Neural progenitor cell (in vitro differentiated cells): Measurements from ENCODE around the gene HOXD11. TPM values are rescaled to one million over a fixed set of nuclear protein-coding genes. Genes with fewer than 3 reads are reported as not detected.

Experiments
- DNase-seq: peaks from one replicate; pipeline ENCODE4 v3.0.0-alpha.2; 2016; ENCODE audit warnings: low spot score
- H2AFZ ChIP-seq: fragments of 200-600 bp; sonication (generic); replicated peaks from 2 replicates; pipeline ENCODE4 v1.6.1; 2016; ENCODE audit warnings: antibody characterized with exemption
- H3F3A ChIP-seq: fragments of 200-600 bp; sonication (generic); 2 replicates; pipeline ENCODE4 v1.6.1; 2016; ENCODE audit warnings: antibody characterized with exemption, low read depth
- H3K27ac ChIP-seq: fragments of 200-600 bp; sonication (generic); 2 replicates; pipeline ENCODE4 v1.5.1; 2016; ENCODE audit warnings: mild to moderate bottlenecking
- H3K27me3 ChIP-seq: fragments of 200-600 bp; sonication (generic); 2 replicates; pipeline ENCODE4 v1.6.1; 2016; ENCODE audit warnings: mild to moderate bottlenecking, moderate library complexity
- H3K36me3 ChIP-seq: fragments of 200-600 bp; sonication (generic); 2 replicates; pipeline ENCODE4 v1.5.1; 2016
- H3K4me1 ChIP-seq: fragments of 200-600 bp; sonication (generic); 2 replicates; pipeline ENCODE4 v1.6.1; 2016; ENCODE audit warnings: mixed run types
- H3K4me2 ChIP-seq: fragments of 200-600 bp; sonication (generic); 2 replicates; pipeline ENCODE4 v1.6.1; 2016
- H3K4me3 ChIP-seq: fragments of 200-600 bp; sonication (generic); 2 replicates; pipeline ENCODE4 v1.5.1; 2016
- H3K79me2 ChIP-seq: fragments of 200-600 bp; sonication (generic); 2 replicates; pipeline ENCODE4 v1.6.1; 2016; ENCODE audit warnings: low read depth
- H3K9ac ChIP-seq: fragments of 200-600 bp; sonication (generic); 2 replicates; pipeline ENCODE4 v1.6.1; 2016
- H3K9me3 ChIP-seq: fragments of 200-600 bp; sonication (generic); 2 replicates; pipeline ENCODE4 v1.5.1; 2016; ENCODE audit warnings: low read depth
- H4K20me1 ChIP-seq: fragments of 200-600 bp; sonication (generic); 2 replicates; pipeline ENCODE4 v1.6.1; 2016; ENCODE audit warnings: low read depth
- H3K27ac Mint-ChIP-seq: 3 replicates; pipeline ENCODE4 v1.8.0; 2021; ENCODE audit warnings: mixed read lengths
- H3K27me3 Mint-ChIP-seq: 2 replicates; pipeline ENCODE4 v1.8.0; 2022; ENCODE audit warnings: low read depth, mild to moderate bottlenecking, inconsistent platforms, moderate library complexity, mixed read lengths; ENCODE audit not compliant: insufficient read depth
- H3K36me3 Mint-ChIP-seq: 3 replicates; pipeline ENCODE4 v1.8.0; 2021; ENCODE audit warnings: mixed read lengths
- H3K4me1 Mint-ChIP-seq: 3 replicates; pipeline ENCODE4 v1.8.0; 2021; ENCODE audit warnings: mixed read lengths
- H3K4me3 Mint-ChIP-seq: 3 replicates; pipeline ENCODE4 v1.8.0; 2021; ENCODE audit warnings: mild to moderate bottlenecking, moderate library complexity, mixed read lengths
- H3K9me3 Mint-ChIP-seq: 3 replicates; pipeline ENCODE4 v1.8.0; 2020; ENCODE audit warnings: mixed read lengths
- EZH2 ChIP-seq: fragments of 200-600 bp; sonication (generic); IDR thresholded peaks from 2 replicates; pipeline ENCODE4 v1.6.1; 2017; ENCODE audit warnings: antibody characterized with exemption, mild to moderate bottlenecking, moderate library complexity
- EZH2phosphoT487 ChIP-seq: fragments of 200-600 bp; sonication (generic); IDR thresholded peaks from 2 replicates; pipeline ENCODE4 v1.6.1; 2017; ENCODE audit warnings: antibody characterized with exemption
- total RNA-seq: library from RNA; depleted of rRNA; stranded (reverse); fragments of >200 nt; gene quantifications from 2 replicates; pipeline ENCODE4 v1.2.3, GENCODE V29; 2015; ENCODE audit warnings: low replicate concordance
- TF ChIP-seq, protein P1 (sequence below): fragments of 200-600 bp; sonication (generic); IDR thresholded peaks from 2 replicates; pipeline ENCODE4 v1.5.1; 2017; ENCODE audit warnings: antibody characterized with exemption, mild to moderate bottlenecking

HOXD11 gene
- total RNA-seq, 1 donor from 2014 or later, result not detected

DNA sequence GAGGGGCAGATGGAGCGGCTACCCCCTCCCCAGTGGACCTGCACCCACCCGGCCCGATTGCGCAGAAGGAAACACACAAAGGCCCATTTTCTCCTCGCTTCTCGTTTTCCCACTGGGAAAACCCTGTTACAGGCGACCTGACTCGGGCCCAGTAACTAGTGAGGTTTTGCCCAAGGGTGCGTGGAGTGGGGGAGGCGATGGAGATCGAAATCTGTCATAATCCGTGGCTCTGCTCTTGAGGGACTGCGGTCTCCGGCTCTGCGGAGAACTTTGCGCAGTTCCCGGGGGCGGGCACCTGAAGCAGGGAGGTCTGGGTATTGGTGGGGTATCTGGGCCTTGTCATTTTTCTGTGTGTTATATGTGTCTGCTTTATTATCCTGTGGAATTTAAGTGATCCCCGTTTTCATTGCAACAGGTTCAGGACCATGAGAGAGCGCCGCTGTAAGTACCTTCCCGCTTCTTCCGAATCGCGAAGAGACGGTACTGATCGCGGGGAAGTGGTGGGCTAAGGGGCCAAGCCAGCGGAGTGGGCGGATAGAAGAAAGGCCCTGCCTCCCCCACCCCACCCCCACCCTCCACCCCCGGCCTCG is 40.2 kb downstream of the HOXD11 start:
- Histone ChIP-seq H3F3A (no peaks in the 10 kb centered on the region), H2AFZ (no peak overlapping the region), H3K4me3 (no peak overlapping the region), H3K4me2 (no peak overlapping the region), H3K27ac (no peak overlapping the region), H3K79me2 (no peaks in the 10 kb centered on the region), H3K9ac (no peak overlapping the region), H4K20me1 (peaks cover 60% of the 10 kb centered on the region), H3K27me3 (peaks cover 100% of the 10 kb centered on the region), H3K9me3 (no peaks in the 10 kb centered on the region), H3K4me1 (no peaks in the 10 kb centered on the region), H3K36me3 (no peaks in the 10 kb centered on the region)
- H3K27me3 Mint-ChIP-seq, result peaks cover 86% of the 10 kb centered on the region
- peaks cover 5% of the 10 kb centered on the region for H3K9me3 Mint-ChIP-seq
- no peak overlapping the region for H3K27ac Mint-ChIP-seq
- TF ChIP-seq EZH2phosphoT487 (no peak), EZH2 (peak; percentile 85)
- H3K36me3 Mint-ChIP-seq, result no peaks in the 10 kb centered on the region
- DNase-seq, result no peak
- no peak overlapping the region for H3K4me3 Mint-ChIP-seq
- no peaks in the 10 kb centered on the region for H3K4me1 Mint-ChIP-seq

DNA sequence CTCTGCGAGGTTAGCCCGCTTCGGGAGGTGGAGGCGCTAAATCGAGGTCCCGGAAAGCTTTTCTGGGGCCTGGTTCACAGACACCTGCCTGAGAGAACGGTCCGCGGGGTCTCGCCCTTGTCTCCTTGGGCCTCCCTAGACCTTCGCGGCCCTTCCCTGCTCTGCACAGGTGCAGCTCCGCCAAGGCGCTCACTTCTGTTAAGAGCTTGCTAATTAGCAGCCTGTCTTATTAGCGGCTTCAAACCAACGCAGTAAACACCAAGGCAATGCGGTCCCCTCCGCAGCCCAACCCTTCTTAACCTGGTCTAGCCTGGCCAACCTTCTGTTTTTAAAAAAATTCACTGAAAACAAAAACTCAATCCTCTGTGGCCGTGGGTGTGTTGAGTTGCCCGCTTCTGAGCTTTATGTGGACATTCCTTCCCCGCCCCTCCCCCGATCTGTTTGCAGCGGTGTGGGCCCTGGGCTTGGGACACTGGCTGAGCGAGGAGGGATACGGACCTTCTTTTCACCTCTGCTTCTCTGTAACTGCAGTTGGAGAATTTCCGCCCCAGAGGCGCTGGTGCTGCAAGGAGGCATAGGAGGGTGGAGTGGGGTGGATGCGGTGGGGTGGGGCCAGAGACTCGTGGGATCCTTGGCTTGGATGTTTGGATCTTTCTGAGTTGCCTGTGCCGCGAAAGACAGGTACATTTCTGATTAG is 40.9 kb downstream of the HOXD11 start:
- no peak overlapping the region for H3K27ac Mint-ChIP-seq
- DNase-seq, result no peak
- H3K27ac ChIP-seq, result no peak overlapping the region

DNA sequence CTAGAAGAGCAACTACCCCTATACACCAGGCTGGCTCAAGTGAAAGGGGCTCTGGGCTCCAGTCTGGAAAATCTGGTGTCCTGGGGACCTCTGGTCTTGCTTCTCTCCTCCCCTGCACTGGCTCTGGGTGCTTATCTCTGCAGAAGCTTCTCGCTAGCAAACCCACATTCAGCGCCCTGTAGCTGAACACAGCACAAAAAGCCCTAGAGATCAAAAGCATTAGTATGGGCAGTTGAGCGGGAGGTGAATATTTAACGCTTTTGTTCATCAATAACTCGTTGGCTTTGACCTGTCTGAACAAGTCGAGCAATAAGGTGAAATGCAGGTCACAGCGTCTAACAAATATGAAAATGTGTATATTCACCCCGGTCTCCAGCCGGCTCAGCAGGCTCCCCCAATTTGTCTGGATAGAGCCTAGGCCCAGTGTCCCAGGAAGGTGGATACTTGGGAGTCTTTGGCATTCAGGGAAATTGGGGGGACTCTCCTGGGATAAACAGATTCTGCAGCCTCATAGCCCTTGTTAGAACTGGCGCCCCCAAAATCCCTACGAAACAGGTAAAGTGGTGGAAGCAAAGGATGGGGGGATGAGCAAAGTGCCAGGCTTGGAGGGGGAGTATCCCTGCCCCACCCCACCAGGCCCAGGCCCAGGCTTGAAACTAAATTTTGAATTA is 41.8 kb downstream of the HOXD11 start:
- H2AFZ ChIP-seq, result no peak overlapping the region
- Mint-ChIP-seq H3K4me3 (no peak overlapping the region), H3K4me1 (no peaks in the 10 kb centered on the region), H3K27me3 (peaks cover 94% of the 10 kb centered on the region), H3K27ac (no peak overlapping the region), H3K36me3 (no peaks in the 10 kb centered on the region), H3K9me3 (peaks cover 5% of the 10 kb centered on the region)
- H3K79me2 ChIP-seq, result no peaks in the 10 kb centered on the region
- H3F3A ChIP-seq, result no peaks in the 10 kb centered on the region
- H3K36me3 ChIP-seq, result no peaks in the 10 kb centered on the region
- H4K20me1 ChIP-seq, result peaks cover 75% of the 10 kb centered on the region
- no peaks in the 10 kb centered on the region for H3K9me3 ChIP-seq
- H3K9ac ChIP-seq, result no peak overlapping the region
- DNase-seq, result no peak
- H3K27ac ChIP-seq, result no peak overlapping the region
- no peak overlapping the region for H3K4me2 ChIP-seq
- H3K27me3 ChIP-seq, result peaks cover 100% of the 10 kb centered on the region
- H3K4me3 ChIP-seq, result no peak overlapping the region
- TF ChIP-seq, protein P1, sequence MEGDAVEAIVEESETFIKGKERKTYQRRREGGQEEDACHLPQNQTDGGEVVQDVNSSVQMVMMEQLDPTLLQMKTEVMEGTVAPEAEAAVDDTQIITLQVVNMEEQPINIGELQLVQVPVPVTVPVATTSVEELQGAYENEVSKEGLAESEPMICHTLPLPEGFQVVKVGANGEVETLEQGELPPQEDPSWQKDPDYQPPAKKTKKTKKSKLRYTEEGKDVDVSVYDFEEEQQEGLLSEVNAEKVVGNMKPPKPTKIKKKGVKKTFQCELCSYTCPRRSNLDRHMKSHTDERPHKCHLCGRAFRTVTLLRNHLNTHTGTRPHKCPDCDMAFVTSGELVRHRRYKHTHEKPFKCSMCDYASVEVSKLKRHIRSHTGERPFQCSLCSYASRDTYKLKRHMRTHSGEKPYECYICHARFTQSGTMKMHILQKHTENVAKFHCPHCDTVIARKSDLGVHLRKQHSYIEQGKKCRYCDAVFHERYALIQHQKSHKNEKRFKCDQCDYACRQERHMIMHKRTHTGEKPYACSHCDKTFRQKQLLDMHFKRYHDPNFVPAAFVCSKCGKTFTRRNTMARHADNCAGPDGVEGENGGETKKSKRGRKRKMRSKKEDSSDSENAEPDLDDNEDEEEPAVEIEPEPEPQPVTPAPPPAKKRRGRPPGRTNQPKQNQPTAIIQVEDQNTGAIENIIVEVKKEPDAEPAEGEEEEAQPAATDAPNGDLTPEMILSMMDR, result no peak
- TF ChIP-seq EZH2 (no peak), EZH2phosphoT487 (no peak)
- no peaks in the 10 kb centered on the region for H3K4me1 ChIP-seq

More for the DNA sequence above, 40.9 kb downstream of the HOXD11 start:
- H3K4me3 Mint-ChIP-seq, result no peak overlapping the region
- H2AFZ ChIP-seq, result no peak overlapping the region
- no peak overlapping the region for H3K4me2 ChIP-seq
- H3K9me3 ChIP-seq, result no peaks in the 10 kb centered on the region
- H3K27me3 Mint-ChIP-seq, result peaks cover 91% of the 10 kb centered on the region
- no peak overlapping the region for H3K9ac ChIP-seq
- peaks cover 5% of the 10 kb centered on the region for H3K9me3 Mint-ChIP-seq
- H3K4me1 ChIP-seq, result no peaks in the 10 kb centered on the region
- no peaks in the 10 kb centered on the region for H3K36me3 Mint-ChIP-seq
- H3K4me1 Mint-ChIP-seq, result no peaks in the 10 kb centered on the region
- no peaks in the 10 kb centered on the region for H3F3A ChIP-seq
- H3K36me3 ChIP-seq, result no peaks in the 10 kb centered on the region
- H3K27me3 ChIP-seq, result peaks cover 100% of the 10 kb centered on the region
- peak; percentile 88 for TF ChIP-seq EZH2phosphoT487
- TF ChIP-seq, protein P1, result no peak
- TF ChIP-seq EZH2, result peak; percentile 94
- no peaks in the 10 kb centered on the region for H3K79me2 ChIP-seq
- no peak overlapping the region for H3K4me3 ChIP-seq
- H4K20me1 ChIP-seq, result peaks cover 66% of the 10 kb centered on the region
